ENCODE data around the gene JADE2.
A peak's percentile ranks its signal among the peaks of the same experiment; 100 is the strongest.

The JADE2 gene

GRCh38 chr5:134527156-134527960, 1.9 kb downstream of the JADE2 start:
- peak; percentile 65 to 96 (median 78) for DNase-seq
- intact Hi-C loops (cut with DNase I): loop anchor here (1.0 to 5.0 kb wide), 2 partner anchors 50 to 116 kb away; partner anchors contain the start of gene CDKN2AIPNL

DNA sequence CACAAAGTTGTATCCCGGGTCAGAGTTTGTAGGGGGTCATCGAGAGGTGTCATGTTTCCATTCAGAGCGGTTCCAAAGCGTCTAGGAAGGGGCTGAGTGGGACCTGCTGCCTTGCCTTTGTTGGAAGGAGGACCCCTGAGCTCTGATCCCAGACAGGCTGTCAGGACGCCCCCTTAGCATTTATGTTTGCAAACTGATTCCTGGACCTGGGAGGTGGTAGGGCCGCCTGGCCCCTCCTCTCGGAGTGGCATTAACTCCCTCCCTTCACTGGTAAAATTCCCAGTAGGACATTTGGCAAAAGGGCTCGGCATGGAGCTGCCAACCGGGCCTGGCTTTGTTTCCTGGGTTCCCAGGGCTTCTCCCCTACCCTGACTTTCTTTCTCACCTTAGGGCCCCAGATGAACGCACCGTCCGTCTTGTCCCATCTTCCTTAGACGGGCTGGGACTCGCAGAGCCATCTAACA, 2.5 kb downstream of the JADE2 start:
- DNase-seq: peak in 3 of 10 donors; percentile 54 to 69 (median 59)
- intact Hi-C loops (cut with DNase I): loop anchor here (1.0 to 5.0 kb wide), 2 partner anchors 49 to 117 kb away; partner anchors contain the start of gene CDKN2AIPNL

- intact Hi-C loops (cut with DNase I): loop anchor here (5.0 kb wide), 1 partner anchor 49 kb away; no protein-coding TSS in a partner anchor
- DNase-seq: peak in 3 of 10 donors; percentile 9 to 58 (median 22)
These were observed 3.1 kb downstream of the JADE2 start for GRCh38 chr5:134528556-134528955.

DNA sequence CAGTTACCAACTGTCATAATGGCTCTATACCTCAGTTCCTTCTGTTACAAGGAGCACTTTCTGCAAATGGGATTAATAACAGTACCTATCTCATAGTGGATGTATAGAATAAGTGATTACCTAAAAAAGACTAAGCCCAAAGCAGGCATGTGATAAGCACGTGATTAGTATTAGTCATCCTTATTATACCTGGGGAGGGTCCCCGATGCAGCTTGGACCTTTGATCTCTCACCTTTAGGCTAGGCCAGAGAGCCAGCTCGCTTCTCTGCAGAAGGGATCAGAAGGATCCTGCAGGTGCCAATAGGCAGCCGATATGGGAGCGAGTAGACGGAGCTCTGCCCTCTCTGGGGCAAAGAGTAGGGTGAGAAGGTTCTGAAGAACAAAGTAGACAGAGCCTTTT, 4.0 kb downstream of the JADE2 start:
- intact Hi-C loops (cut with DNase I): loop anchor here (5.0 kb wide), 1 partner anchor 48 kb away; no protein-coding TSS in a partner anchor
- DNase-seq: no peak

DNA sequence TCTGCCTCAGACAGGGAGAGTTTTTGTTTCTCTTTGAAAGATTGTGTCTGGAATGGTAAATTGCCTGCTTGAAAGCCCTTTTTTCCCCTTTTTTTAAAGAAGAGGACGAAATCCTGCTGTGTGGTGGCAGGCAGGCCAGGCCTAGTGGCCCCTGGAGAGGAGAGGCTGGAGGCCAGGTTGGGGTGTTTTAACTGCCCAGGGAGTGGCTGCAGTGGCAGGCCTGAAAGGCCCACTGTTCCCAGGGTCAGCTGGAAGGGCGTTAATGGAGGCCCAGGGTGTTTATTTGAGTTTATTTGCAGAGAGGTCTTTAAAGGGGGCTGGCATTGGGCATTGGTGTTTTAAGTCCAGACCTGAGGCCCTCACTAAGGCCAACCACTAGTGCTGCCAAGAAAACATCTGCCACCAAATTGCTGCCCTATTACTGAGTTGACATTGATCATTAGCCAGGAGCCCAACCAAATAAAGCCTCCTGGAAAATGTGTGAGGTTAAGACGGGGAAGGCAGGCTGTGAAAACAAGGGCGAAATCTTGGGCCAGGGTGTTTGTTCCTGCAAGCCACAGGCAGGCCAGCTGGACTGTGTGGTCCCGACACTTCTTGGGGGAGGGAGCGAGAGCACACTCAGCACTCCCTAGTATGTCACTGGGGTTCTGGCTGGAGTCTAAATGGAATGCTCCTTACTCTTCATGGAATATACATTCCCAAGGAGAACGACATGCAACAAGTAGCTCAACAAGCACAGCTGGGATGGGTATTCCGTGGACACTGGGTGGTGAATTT, 5.0 kb downstream of the JADE2 start:
- peak in 6 of 10 donors; percentile 43 to 88 (median 65) for DNase-seq
- intact Hi-C loops (cut with DNase I): no loop called here

GRCh38 chr5:134533115-134533815, 7.8 kb downstream of the JADE2 start:
- intact Hi-C loops (cut with DNase I): no loop called here
- DNase-seq: peak in 3 of 10 donors; percentile 76

GRCh38 chr5:134534058-134534725, 8.7 kb downstream of the JADE2 start:
- intact Hi-C loops (cut with DNase I): no loop called here
- DNase-seq: peak in 3 of 10 donors; percentile 28 to 66 (median 52)

DNA sequence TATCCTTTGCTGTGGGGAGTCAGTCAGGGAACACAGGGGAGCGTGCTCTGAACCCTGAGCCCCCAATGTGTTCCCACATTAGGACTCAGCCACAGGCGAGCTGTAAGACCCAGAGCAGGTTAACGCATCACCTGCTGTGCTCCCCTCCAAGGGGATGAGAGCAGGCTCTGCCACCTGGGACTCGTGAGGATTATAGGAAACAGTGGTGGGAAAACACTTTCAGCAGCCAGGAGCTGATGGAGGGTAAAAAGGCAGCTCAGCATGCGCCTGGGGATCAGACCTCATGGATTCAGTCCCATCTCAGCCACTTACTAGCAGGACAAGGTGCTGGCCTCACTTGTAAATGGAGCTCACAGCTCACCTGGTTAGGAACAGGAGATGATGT, 9.2 kb downstream of the JADE2 start:
- DNase-seq: peak in 1 of 10 donors; percentile 36
- intact Hi-C loops (cut with DNase I): no loop called here

DNA sequence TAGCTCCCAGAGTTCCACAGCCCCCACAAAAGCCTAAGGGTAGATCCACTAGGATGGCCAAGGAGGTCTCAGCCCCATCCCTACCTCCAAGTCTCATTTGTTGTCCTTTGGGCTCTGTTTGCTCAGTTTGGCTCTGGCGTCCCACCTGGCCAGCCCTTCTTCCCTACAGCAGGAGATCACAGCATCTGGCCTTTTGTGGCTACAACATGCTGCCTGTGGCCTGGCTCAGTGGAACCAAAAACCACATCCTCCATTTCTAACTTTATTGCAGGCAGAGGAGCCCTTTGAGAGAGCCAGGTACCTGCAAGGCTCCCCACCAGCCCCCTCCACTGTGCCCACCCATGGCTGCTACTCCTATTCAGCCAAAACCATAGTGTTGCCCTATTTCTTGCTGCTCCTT, 11.4 kb downstream of the JADE2 start:
- peak in 2 of 10 donors; percentile 29 to 54 for DNase-seq
- intact Hi-C loops (cut with DNase I): no loop called here

GRCh38 chr5:134537297-134537696, 11.8 kb downstream of the JADE2 start:
- intact Hi-C loops (cut with DNase I): no loop called here
- DNase-seq: peak in 1 of 10 donors; percentile 30

- intact Hi-C loops (cut with DNase I): no loop called here
- peak in 3 of 10 donors; percentile 1 to 14 (median 3) for DNase-seq
These were observed 12.8 kb downstream of the JADE2 start for GRCh38 chr5:134538296-134538695.

GRCh38 chr5:134539732-134540131, 14.3 kb downstream of the JADE2 start:
- DNase-seq: peak in 2 of 10 donors; percentile 31 to 45
- intact Hi-C loops (cut with DNase I): no loop called here

GRCh38 chr5:134540747-134541733, 15.6 kb downstream of the JADE2 start:
- intact Hi-C loops (cut with DNase I): no loop called here
- DNase-seq: peak in 3 of 10 donors; percentile 20 to 40 (median 39)

- intact Hi-C loops (cut with DNase I): no loop called here
- DNase-seq: peak in 4 of 10 donors; percentile 25 to 81 (median 72)
These were observed 16.4 kb downstream of the JADE2 start for GRCh38 chr5:134541736-134542376.

GRCh38 chr5:134543820-134544614, 18.5 kb downstream of the JADE2 start:
- intact Hi-C loops (cut with DNase I): no loop called here
- DNase-seq: peak in 3 of 10 donors; percentile 61 to 66 (median 64)

- intact Hi-C loops (cut with DNase I): no loop called here
These were observed 19.8 kb downstream of the JADE2 start for GRCh38 chr5:134545070-134545868.

More at GRCh38 chr5:134545070-134545868, 19.8 kb downstream of the JADE2 start:
- DNase-seq: peak in 3 of 10 donors; percentile 27 to 57 (median 45)
